Right lobe of liver (tissue), 6 donors: Measurements from ENCODE around the gene CXCR6. TPM values are rescaled to one million over a fixed set of nuclear protein-coding genes. Genes with fewer than 3 reads are reported as not detected.

Source experiments
- ATAC-seq, 4 donors: fragments of 200-7000 bp; cut with Tn5 transposase; one replicate each; pipeline ENCODE4 v1.9.1; 2020; ENCODE audit warnings: mild to moderate bottlenecking in 4 of 4, moderate library complexity in 4 of 4
- DNase-seq, 3 donors: peaks; one replicate each; pipeline ENCODE4 v3.0.0-alpha.2; 2020
- H3K27ac ChIP-seq, 3 donors: fragments of 200-600 bp; one replicate each; pipeline ENCODE4 v1.8.0; 2022
- H3K27me3 ChIP-seq, 2 donors: fragments of 200-600 bp; one replicate each; pipeline ENCODE4 v1.8.0; 2022
- H3K36me3 ChIP-seq, 4 donors: fragments of 200-600 bp; sonication (generic) in 1 of 4; one replicate each; pipeline versions ENCODE4 v1.5.1 to v1.8.0; 2017 to 2022; ENCODE audit warnings: control low read depth in 1 of 4
- H3K4me1 ChIP-seq, 4 donors: fragments of 200-600 bp; sonication (generic) in 1 of 4; one replicate each; pipeline versions ENCODE4 v1.5.1 to v1.8.0; 2017 to 2022; ENCODE audit warnings: control low read depth in 1 of 4
- H3K4me3 ChIP-seq, 3 donors: fragments of 200-600 bp; one replicate each; pipeline ENCODE4 v1.8.0; 2022
- H3K9me3 ChIP-seq, 4 donors: fragments of 200-600 bp; sonication (generic) in 1 of 4; one replicate each; pipeline versions ENCODE4 v1.5.1 to v1.8.0; 2017 to 2022; ENCODE audit warnings: control low read depth in 1 of 4
- POLR2A ChIP-seq: fragments of 450-650 bp; IDR thresholded peaks from one replicate; pipeline ENCODE4 v1.6.1; 2017; ENCODE audit warnings: antibody characterized with exemption, mild to moderate bottlenecking
- WGBS: methylation state at CpG from one replicate; pipeline ENCODE4 v1.1.6; 2018; ENCODE audit warnings: low coverage, low lambda C conversion rate; ENCODE audit not compliant: insufficient coverage; ENCODE audit errors: missing lambda C conversion rate; 5-methylcytosine and 5-hydroxymethylcytosine counted together
- intact Hi-C, 2 donors: fragments of 100-400 bp; cut with DNase I; formaldehyde crosslinking; loops; one replicate each; pipeline versions ENCODE4 v1.11.2 to v1.14.1; 2022
- total RNA-seq, 6 experiments: library from RNA; depleted of rRNA in 2 of 6; stranded (reverse); fragments of >200 nt in 2 of 6; fragmentation: NEBNext Ultra II Directional in 3 of 6; extraction: Animal tissue kit (Norgen Biotek cat#: 25700) in 3 of 6; gene quantifications; one replicate each; pipeline versions ENCODE4 v1.1.0 to v1.2.4, GENCODE V29; 2016 to 2023
- TF ChIP-seq, protein P1 (sequence below), 4 donors: fragments of 200-600 bp in 3 of 4; fragments of 450-650 bp in 1 of 4; IDR thresholded peaks; one replicate each; pipeline versions ENCODE4 v1.5.1 to v1.8.0; 2016 to 2022; ENCODE audit warnings: antibody characterized with exemption in 4 of 4, mild to moderate bottlenecking in 2 of 4
- donor health status: DM: no; HTN: yes; CAD: no.
- donor health status: DM: no; HTN: no; CAD: no.
- donor health status: DM: no; HTN: no; CAD: no.
- donor health status: DM: no; HTN: yes; CAD: no.
- donor health status: DM: no; HTN: yes; CAD: no.

The CXCR6 gene
- total RNA-seq, 6 experiments from 2014 or later, result 0.37 to 1.4 (median 0.76) TPM; not detected in 1

DNA sequence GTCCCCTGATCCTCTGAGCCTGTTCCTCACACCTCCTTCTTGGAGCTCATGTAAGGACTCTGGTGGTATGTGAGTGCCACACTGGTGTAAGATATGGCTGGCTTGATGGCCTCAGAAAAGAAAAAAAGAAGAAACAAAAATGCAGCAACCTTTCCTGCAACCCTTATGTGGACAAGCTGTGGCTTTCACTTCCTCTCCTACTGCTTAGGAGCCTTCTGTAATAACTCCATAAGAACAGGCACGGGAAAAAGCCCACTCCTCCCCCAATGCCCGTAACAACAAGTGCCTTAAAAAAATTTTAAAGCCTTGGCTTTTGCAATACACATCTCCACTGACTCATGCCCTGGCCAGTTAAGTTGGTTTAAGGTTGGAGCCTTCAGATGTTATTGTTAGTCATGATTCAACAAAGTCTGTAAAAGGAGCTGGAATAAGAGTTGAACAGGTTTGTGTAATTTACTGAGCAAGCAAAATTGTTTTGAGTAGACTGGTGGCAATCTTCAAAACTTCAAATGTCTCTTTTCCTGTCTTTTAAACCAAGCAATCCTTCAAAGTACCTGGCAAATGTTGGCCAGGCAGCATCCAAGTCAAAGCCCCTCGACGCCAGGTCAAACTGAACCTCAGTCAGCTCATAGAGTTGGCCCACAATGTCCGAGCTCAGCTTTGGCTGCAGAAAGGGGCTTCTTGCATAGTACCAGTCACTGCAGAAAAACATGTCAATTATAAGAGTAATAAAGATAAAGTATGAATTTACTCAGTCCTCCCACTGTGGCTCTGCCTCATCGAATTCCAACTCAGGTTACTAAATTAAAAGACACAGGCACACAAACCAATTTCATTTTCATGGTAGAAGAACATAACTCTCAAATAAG, 29.5 kb downstream of the CXCR6 start:
- H3K27ac ChIP-seq, result peak overlapping the region in 1 of 3 donors; percentile 8
- intact Hi-C loops, result no loop called here
- no peak overlapping the region for H3K4me3 ChIP-seq
- no peaks in the 10 kb centered on the region for H3K4me1 ChIP-seq
- TF ChIP-seq, protein P1, sequence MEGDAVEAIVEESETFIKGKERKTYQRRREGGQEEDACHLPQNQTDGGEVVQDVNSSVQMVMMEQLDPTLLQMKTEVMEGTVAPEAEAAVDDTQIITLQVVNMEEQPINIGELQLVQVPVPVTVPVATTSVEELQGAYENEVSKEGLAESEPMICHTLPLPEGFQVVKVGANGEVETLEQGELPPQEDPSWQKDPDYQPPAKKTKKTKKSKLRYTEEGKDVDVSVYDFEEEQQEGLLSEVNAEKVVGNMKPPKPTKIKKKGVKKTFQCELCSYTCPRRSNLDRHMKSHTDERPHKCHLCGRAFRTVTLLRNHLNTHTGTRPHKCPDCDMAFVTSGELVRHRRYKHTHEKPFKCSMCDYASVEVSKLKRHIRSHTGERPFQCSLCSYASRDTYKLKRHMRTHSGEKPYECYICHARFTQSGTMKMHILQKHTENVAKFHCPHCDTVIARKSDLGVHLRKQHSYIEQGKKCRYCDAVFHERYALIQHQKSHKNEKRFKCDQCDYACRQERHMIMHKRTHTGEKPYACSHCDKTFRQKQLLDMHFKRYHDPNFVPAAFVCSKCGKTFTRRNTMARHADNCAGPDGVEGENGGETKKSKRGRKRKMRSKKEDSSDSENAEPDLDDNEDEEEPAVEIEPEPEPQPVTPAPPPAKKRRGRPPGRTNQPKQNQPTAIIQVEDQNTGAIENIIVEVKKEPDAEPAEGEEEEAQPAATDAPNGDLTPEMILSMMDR (IDR thresholded peaks at IDR 0.05), result no peak
- no peak for TF ChIP-seq POLR2A
- no peaks in the 10 kb centered on the region for H3K9me3 ChIP-seq
- 72% methylated on average over 6 of the region's 6 CpGs for WGBS
- H3K27me3 ChIP-seq, result no peaks in the 10 kb centered on the region
- H3K36me3 ChIP-seq, result peaks cover under 1 to 51% (median 9%) of the 10 kb centered on the region in 4 donors
- no peak for DNase-seq
- peak; percentile 26 to 53 (median 44) for ATAC-seq

DNA sequence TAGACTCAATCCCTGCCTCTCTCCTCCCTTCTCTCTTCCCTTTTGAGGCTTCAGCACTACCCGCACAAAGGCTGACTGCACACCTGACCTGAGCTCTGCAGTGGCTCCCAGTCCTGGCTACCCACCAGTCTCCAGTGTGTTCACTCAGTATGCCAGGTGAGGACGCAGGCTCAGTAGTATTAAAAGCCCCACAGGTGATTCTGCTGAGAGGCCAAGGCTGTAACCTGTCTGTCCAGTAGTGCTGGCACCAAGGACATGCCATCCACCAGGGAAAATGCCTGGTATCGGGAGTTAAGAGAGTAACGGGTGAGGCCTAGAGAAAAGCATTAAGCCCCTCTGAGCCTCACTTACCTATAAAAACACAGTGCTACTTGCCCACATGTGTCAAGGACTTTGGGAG, 31.4 kb downstream of the CXCR6 start:
- TF ChIP-seq, protein P1 (IDR thresholded peaks at IDR 0.05), result no peak
- no peak for TF ChIP-seq POLR2A
- intact Hi-C loops, result no loop called here

DNA sequence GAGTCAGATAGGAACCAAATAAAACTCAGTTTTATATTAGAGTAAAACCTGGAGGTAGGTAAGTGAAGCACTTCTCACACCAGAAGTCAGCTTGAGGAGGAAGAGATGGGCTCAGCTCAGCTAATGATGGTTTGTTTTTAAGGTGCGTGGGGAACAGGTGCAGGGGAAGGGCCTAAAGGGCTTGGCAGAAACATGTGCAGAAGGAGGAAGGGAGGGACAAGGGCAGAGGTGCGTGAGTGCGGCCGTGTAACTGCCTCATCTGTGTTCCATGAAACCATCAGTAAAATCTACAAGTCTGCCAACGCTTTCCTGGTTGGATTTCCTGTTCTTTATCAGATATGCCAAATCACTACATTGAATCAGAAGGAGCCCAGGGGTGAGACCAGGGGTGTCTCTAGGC, 32.4 kb downstream of the CXCR6 start:
- Histone ChIP-seq H3K4me1 (no peaks in the 10 kb centered on the region), H3K27me3 (no peaks in the 10 kb centered on the region), H3K27ac (peak overlapping the region in 1 of 3 donors; percentile 8), H3K36me3 (peaks cover under 1 to 51% (median 3%) of the 10 kb centered on the region in 4 donors), H3K9me3 (no peaks in the 10 kb centered on the region), H3K4me3 (no peak overlapping the region)
- no peak for TF ChIP-seq POLR2A
- TF ChIP-seq, protein P1 (IDR thresholded peaks at IDR 0.05), result no peak
- WGBS, result 71% methylated on average over 4 of the region's 5 CpGs
- intact Hi-C loops, result no loop called here
- DNase-seq (no peak), ATAC-seq (no peak)

More for the DNA sequence above, 31.4 kb downstream of the CXCR6 start:
- H3K27me3 ChIP-seq, result no peaks in the 10 kb centered on the region
- no peaks in the 10 kb centered on the region for H3K9me3 ChIP-seq
- DNase-seq (no peak), ATAC-seq (no peak)
- H3K27ac ChIP-seq, result no peak overlapping the region
- H3K4me3 ChIP-seq, result no peak overlapping the region
- H3K4me1 ChIP-seq, result no peaks in the 10 kb centered on the region
- H3K36me3 ChIP-seq, result peaks cover 1 to 46% (median 5%) of the 10 kb centered on the region in 4 donors
- 80% methylated on average over 4 of the region's 4 CpGs for WGBS

DNA sequence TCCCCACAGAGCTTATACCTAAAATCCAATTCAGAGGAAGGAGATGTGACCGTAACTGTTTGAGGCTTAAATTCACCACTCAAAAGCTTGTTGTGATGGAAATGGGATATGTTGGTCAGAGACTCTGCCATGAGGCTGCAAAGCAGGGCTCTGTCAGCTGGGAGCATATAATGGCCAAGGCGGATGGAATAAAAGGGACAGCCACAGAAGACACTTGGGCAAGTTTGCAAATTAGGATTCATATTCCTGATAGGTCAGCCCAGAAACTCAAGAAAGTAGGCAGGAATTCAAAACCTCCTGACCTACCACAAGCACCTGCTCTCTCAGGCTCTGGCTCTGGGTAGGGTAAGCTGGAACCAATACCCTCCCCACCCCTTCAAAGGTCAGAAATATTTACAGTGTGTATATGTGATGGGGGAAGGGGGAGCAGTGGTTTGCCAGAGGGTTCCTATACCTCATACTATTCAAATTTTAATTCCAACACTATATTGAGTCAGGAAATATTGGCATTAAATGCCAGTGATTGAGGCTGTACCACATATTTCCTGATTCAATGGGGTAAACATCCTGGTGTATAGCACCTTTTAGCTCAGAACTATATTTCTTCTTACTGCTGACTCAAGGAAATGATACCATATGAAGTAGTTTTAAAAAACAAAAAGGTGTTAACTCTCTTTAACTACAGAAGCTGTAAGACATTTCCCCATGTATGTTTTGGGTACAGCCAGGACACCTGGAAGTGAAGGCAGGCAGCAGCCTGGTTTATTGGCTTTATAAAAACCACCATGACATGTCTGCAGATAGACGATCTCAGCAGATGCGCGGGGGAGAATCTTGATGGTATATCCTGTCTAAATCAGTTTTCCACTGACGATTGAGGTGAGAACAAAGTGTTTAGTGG, 33.2 kb downstream of the CXCR6 start:
- H3K4me3 ChIP-seq, result no peak overlapping the region
- intact Hi-C loops, result no loop called here
- DNase-seq, result no peak
- peaks cover 4 to 59% (median 6%) of the 10 kb centered on the region in 4 donors for H3K36me3 ChIP-seq
- TF ChIP-seq, protein P1 (IDR thresholded peaks at IDR 0.05), result no peak
- TF ChIP-seq POLR2A, result no peak
- H3K4me1 ChIP-seq, result no peaks in the 10 kb centered on the region
- no peaks in the 10 kb centered on the region for H3K9me3 ChIP-seq
- H3K27me3 ChIP-seq, result no peaks in the 10 kb centered on the region
- peak overlapping the region in 1 of 3 donors; percentile 8 for H3K27ac ChIP-seq
- WGBS, result 67% methylated on average over 5 of the region's 6 CpGs
- ATAC-seq, result peak in 1 of 4 donors; percentile 42
